IPS-18a (cell line): ENCODE results near the gene CHCHD5.
"Not testable (repeated sequence)": the region's sequence is repeated elsewhere in the genome, so short reads cannot be mapped to it uniquely, and the experiment has no call there.

ENCODE experiments used
- H3K27ac ChIP-seq: one replicate; pipeline ENCODE4 v1.5.1; 2013; ENCODE audit warnings: low read length
- H3K27me3 ChIP-seq: one replicate; pipeline ENCODE4 v1.6.1; 2013; ENCODE audit warnings: mild to moderate bottlenecking, low read length; ENCODE audit not compliant: control insufficient read depth, insufficient read depth
- H3K36me3 ChIP-seq: one replicate; pipeline ENCODE4 v1.6.1; 2013; ENCODE audit warnings: low read depth, low read length; ENCODE audit not compliant: control insufficient read depth
- H3K4me1 ChIP-seq: one replicate; pipeline ENCODE4 v1.6.1; 2013; ENCODE audit warnings: low read depth, low read length; ENCODE audit not compliant: control insufficient read depth
- H3K4me3 ChIP-seq: one replicate; pipeline ENCODE4 v1.5.1; 2013; ENCODE audit warnings: low read length
- H3K9ac ChIP-seq: one replicate; pipeline ENCODE4 v1.6.1; 2013; ENCODE audit warnings: mild to moderate bottlenecking, low read length, moderate library complexity
- H3K9me3 ChIP-seq: one replicate; pipeline ENCODE4 v1.6.1; 2013; ENCODE audit warnings: low read depth, low read length; ENCODE audit not compliant: control insufficient read depth

The CHCHD5 gene

DNA sequence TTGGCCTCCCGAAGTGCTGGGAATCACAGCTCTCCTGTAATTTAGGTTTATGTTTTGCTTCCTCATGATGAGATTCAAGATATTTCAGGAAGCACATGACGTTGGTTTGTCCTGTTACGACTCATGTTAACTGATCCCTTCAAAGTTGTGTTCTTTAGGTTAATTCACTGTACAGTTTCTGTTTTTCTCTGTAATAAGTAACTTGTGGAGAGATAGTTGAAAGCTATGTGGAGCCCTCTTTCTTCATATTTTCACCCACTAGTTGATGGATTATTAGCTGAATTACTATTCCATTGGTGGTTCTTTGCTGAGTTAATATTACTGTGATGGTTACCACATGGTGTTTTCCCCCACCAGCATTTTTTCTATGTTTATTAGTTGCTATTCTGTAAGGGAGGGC lies 18.3 kb upstream of the CHCHD5 start:
- no peak overlapping the region for H3K9ac ChIP-seq
- no peak overlapping the region for H3K4me3 ChIP-seq
- H3K4me1 ChIP-seq, result no peaks in the 10 kb centered on the region
- no peaks in the 10 kb centered on the region for H3K27me3 ChIP-seq
- no peaks in the 10 kb centered on the region for H3K9me3 ChIP-seq
- H3K27ac ChIP-seq, result no peak overlapping the region
- H3K36me3 ChIP-seq, result peaks cover 77% of the 10 kb centered on the region

DNA sequence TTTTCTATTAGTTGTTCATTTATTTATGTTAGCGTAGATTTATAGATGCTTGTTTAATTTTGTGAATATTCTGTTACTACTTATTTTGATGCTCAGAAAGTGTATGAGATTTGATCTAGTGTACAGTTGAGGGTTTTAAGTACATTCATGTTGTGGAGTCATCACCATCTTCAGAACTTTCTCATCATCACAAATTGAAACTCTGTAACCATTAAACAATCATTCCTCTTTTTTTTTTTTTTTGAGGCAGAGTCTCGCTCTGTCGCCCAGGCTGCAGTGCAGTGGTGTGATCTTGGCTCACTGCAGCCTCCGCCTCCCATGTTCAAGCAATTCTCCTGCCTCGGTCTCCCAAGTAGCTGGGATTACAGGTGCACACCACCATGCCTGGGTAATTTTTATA lies 17.9 kb upstream of the CHCHD5 start:
- H3K4me1 ChIP-seq, H3K27ac ChIP-seq, H3K4me3 ChIP-seq, H3K9me3 ChIP-seq, H3K9ac ChIP-seq, H3K27me3 ChIP-seq: not testable (repeated sequence)
- H3K36me3 ChIP-seq, result peaks cover 77% of the 10 kb centered on the region

DNA sequence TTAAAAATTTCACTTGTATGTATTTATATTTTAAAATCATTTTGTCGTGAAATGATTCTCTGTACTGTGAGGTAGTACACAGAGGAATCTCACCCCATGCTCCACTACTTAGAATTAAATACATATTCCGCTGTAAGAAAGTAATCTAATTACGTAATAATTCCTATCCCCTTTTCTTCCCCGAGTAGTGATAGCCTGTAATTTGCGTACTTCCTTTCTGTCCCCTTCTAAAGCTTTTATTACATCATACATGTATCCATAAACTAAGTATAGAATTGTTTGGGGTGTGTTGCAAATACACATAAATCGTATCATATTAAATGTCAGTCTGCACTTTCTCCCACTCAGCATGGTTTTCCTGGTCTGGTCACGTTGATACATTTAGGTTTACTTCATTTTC lies 12.4 kb upstream of the CHCHD5 start:
- Histone ChIP-seq H3K36me3 (peaks cover 89% of the 10 kb centered on the region), H3K4me1 (no peaks in the 10 kb centered on the region), H3K4me3 (no peak overlapping the region), H3K9ac (no peak overlapping the region), H3K27me3 (no peaks in the 10 kb centered on the region), H3K9me3 (no peaks in the 10 kb centered on the region), H3K27ac (no peak overlapping the region)

DNA sequence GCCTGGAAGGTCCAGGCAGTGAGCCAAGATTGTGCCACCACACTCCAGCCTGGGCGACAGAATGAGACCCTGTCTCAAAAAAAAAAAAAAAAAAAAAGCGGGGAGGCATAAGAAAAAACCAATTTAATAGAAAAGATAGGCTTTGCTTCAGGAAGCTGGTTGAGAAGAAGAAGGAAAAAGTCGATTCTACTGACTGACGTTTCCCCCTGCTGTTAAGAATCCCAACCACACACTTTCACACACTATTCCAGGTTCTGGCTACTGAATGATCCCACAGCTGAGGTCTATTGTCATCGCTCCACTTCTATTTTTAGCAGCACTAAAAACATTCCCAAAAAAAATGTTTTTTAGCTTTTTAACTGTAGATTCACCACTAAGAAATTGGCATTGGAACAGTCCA lies 6.7 kb upstream of the CHCHD5 start:
- no peaks in the 10 kb centered on the region for H3K27me3 ChIP-seq
- peaks cover 37% of the 10 kb centered on the region for H3K36me3 ChIP-seq
- no peak overlapping the region for H3K27ac ChIP-seq
- H3K4me3 ChIP-seq, result no peak overlapping the region
- no peak overlapping the region for H3K9ac ChIP-seq
- no peaks in the 10 kb centered on the region for H3K4me1 ChIP-seq
- no peaks in the 10 kb centered on the region for H3K9me3 ChIP-seq

DNA sequence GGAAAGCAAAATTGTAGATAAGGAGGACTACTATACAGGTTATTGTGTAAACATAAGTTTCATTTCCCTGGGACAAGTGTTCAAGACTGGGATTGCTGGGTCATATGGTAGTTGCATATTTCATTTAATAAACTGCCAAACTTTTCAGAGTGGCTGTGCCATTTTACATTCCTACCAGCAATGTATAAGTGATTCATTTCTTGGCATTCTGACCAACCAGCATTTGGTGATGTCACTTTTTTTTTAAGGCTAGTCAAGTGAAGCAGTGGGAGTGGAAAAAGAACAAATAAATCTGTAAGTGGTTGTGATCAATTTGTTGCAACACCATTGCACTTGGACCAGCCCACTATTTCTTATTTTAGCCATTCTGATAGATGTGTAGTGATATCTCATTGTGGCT lies 5.2 kb upstream of the CHCHD5 start:
- Histone ChIP-seq H3K9ac (no peak overlapping the region), H3K27me3 (no peaks in the 10 kb centered on the region), H3K9me3 (no peaks in the 10 kb centered on the region), H3K27ac (no peak overlapping the region), H3K4me1 (peaks cover 6% of the 10 kb centered on the region), H3K4me3 (no peak overlapping the region), H3K36me3 (peaks cover 25% of the 10 kb centered on the region)

DNA sequence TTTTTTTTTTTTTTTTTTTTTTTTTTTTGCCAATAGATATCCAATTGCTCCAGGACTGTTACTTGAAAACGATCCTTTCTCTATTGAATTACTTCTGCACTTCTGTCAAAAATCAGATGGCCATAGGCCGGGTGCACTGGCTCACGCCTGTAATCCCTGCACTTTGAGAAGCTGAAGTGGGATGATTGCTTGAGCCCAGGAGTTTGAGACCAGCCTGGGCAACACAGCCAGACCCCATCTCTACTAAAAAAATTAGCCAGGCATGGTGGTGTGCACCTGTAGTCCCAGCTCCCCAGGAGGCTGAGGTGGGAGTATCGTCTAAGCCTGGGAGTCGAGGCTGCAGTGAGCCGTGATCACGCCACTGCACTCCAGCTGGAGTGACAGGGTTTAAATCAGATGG lies 4.3 kb upstream of the CHCHD5 start:
- H3K9ac ChIP-seq, result no peak overlapping the region
- H3K9me3 ChIP-seq, result no peaks in the 10 kb centered on the region
- no peak overlapping the region for H3K27ac ChIP-seq
- H3K27me3 ChIP-seq, result no peaks in the 10 kb centered on the region
- no peak overlapping the region for H3K4me3 ChIP-seq
- H3K4me1 ChIP-seq, result peaks cover 6% of the 10 kb centered on the region
- peaks cover 17% of the 10 kb centered on the region for H3K36me3 ChIP-seq

DNA sequence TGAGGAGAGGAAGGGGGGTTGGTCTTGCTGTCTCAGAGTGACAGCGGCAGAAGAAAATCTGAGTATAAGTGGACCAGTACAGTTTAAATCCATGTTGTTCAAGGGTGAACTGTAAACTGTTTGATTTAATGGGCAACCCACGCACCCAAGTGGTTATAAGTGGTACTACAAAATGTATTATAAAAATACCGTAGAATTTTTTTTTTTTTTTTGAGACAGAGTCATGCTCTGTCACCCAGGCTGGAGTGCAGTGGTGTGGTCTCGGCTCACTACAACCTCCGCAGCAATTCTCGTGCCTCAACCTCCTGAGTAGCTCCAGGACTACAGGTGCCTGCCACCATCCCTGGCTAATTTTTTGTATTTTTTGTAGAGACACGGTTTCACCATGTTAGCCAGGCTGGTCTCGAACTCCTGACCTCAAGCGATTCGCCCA lies 2.1 kb upstream of the CHCHD5 start:
- no peaks in the 10 kb centered on the region for H3K27me3 ChIP-seq
- no peak overlapping the region for H3K27ac ChIP-seq
- H3K36me3 ChIP-seq, result no peaks in the 10 kb centered on the region
- H3K9me3 ChIP-seq, result no peaks in the 10 kb centered on the region
- H3K4me3 ChIP-seq, result no peak overlapping the region
- peaks cover 11% of the 10 kb centered on the region for H3K4me1 ChIP-seq
- H3K9ac ChIP-seq, result no peak overlapping the region

DNA sequence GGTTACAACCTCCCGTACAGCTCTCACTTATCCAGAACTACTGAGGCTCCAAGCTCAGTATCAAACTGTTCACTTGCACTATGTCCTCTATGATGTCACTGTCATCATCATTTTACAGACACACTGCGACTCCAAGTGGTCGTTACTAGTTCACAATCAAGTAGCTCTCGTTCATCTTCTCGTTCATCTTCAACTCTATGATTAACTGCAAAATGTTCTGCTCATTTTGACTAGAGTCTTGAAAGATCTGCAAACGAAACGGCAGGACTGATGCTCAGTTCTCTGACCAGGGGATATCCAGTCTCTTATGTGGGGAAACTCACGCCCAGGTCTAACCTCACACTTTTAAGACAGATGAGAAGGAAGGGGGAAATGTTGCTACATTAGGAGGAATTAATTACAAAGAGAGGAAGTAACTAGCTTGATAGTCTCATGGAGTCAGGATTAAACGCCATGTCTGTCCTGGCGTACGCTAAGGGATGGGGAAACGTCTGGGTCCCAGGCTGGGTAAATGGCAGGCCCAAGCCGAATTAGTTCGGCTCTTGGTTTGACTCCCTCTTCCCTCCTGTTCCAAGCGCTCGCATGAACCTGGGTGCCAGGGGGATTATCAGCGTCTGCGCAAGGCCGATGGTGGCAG lies 794 bp upstream of the CHCHD5 start:
- Histone ChIP-seq H3K27me3 (no peaks in the 10 kb centered on the region), H3K4me3 (peak overlapping the region; percentile 96), H3K4me1 (peaks cover 11% of the 10 kb centered on the region), H3K27ac (peak overlapping the region; percentile 70), H3K9ac (peak overlapping the region; percentile 82), H3K9me3 (no peaks in the 10 kb centered on the region), H3K36me3 (peaks cover 5% of the 10 kb centered on the region)

DNA sequence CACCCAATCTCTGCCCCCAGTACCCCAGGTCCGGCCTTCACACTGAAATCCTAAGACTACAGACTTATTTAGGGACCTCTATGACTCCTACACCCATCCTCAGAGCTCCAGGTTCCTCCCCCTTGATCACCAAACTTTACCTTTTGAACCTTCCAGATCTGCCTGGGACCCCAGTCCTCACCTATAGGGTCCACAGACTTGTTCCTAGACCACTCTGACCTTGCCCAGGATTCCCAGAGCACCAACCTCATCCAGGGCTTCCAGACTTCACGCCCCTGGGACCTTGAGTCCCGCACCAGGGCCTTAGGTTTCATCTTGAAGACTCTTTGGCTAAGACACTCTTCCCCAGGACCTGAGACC lies 462 bp downstream of the CHCHD5 start:
- Histone ChIP-seq H3K36me3 (peaks cover 6% of the 10 kb centered on the region), H3K4me3 (peak overlapping the region; percentile 96), H3K9me3 (no peaks in the 10 kb centered on the region), H3K9ac (peak overlapping the region; percentile 82), H3K27me3 (no peaks in the 10 kb centered on the region), H3K4me1 (peaks cover 11% of the 10 kb centered on the region), H3K27ac (peak overlapping the region; percentile 83)

DNA sequence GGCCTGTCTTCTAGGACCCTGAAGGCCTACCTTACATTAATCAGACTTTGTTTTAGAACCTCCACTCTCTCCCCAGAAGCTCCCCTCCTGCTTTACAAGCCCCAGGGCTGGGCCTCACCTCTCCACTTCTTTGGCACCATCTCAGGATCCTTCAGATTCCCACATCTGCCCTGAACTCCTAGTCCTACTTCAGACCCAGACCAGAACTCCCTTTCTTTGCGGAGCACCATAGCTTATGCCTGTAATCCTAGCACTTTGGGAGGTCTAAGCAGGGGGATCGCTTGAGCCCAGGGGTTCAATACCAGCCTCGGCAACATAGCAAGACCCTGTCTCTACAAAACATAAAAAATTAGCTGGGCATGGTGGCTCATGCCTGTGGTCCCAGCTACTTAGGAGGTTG lies 991 bp downstream of the CHCHD5 start:
- peaks cover 6% of the 10 kb centered on the region for H3K36me3 ChIP-seq
- H3K9me3 ChIP-seq, result no peaks in the 10 kb centered on the region
- H3K4me3 ChIP-seq, result peak overlapping the region; percentile 96
- peak overlapping the region; percentile 82 for H3K9ac ChIP-seq
- H3K27ac ChIP-seq, result no peak overlapping the region
- peaks cover 11% of the 10 kb centered on the region for H3K4me1 ChIP-seq
- no peaks in the 10 kb centered on the region for H3K27me3 ChIP-seq

DNA sequence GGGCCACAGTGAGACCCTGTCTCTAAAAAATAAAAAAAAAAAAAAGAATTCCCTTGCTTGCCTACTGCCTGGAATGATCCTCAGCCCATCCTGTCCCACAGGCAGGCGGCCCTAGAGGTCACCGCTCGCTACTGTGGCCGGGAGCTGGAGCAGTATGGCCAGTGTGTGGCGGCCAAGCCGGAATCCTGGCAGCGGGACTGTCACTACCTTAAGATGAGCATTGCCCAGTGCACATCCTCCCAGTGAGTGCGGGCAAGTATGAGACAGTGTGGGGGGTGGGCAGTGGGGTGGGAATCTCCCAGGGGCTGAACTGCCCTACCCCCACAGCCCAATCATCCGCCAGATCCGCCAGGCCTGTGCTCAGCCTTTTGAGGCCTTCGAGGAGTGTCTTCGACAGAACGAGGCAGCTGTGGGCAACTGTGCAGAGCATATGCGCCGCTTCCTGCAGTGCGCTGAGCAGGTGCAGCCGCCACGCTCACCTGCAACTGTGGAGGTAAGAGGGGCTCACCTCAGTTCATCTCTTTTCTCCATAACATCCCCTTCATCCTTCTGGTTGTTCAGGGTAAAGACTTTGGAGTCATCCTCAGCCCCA lies 1.6 kb downstream of the CHCHD5 start:
- H3K9me3 ChIP-seq, result no peaks in the 10 kb centered on the region
- no peak overlapping the region for H3K9ac ChIP-seq
- peaks cover 6% of the 10 kb centered on the region for H3K36me3 ChIP-seq
- H3K27ac ChIP-seq, result no peak overlapping the region
- no peaks in the 10 kb centered on the region for H3K27me3 ChIP-seq
- H3K4me1 ChIP-seq, result peaks cover 11% of the 10 kb centered on the region
- H3K4me3 ChIP-seq, result no peak overlapping the region

DNA sequence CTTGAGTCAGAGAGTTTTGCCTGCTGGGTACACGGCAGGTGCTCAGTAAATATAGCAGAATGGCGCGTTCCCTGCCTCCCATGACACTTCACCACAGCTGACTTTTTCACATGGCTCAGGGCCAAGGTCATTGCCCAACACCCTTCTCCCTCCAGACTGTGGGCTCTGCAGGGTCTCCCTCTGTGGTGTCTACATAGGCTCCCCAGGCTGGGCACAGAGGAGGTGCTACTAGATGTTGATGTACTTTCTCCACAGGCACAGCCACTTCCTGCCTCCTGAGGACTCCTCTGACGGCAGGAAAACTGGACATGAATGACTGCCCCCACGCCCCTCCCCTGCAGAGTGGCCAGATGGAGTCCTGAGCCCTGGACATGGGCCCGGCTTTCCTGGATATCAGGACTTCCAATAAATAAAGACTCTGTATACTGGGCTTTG lies 4.2 kb downstream of the CHCHD5 start:
- no peak overlapping the region for H3K9ac ChIP-seq
- H3K27me3 ChIP-seq, result no peaks in the 10 kb centered on the region
- H3K27ac ChIP-seq, result no peak overlapping the region
- H3K4me3 ChIP-seq, result no peak overlapping the region
- peaks cover 6% of the 10 kb centered on the region for H3K36me3 ChIP-seq
- H3K9me3 ChIP-seq, result no peaks in the 10 kb centered on the region
- peaks cover 6% of the 10 kb centered on the region for H3K4me1 ChIP-seq
